ENCODE results near the gene CXCL13. TPM values are rescaled to one million over a fixed set of nuclear protein-coding genes. Genes with fewer than 3 reads are reported as not detected.
A peak's percentile ranks its signal among the peaks of the same experiment; 100 is the strongest.

The CXCL13 gene
- total RNA-seq, 1 donor from 2014 or later, result 87.2 TPM

GRCh38 chr4:77617203-77617602 lies 11.6 kb downstream of the CXCL13 start:
- Mint-ChIP-seq H3K27ac (no peak overlapping the region), H3K4me1 (ENCODE audit: low read depth) (peaks cover 26% of the 10 kb centered on the region), H3K27me3 (ENCODE audit: low read depth) (peaks cover 24% of the 10 kb centered on the region), H3K36me3 (ENCODE audit: low read depth) (no peaks in the 10 kb centered on the region), H3K9me3 (no peaks in the 10 kb centered on the region), H3K4me3 (ENCODE audit: low read depth) (no peak overlapping the region)
- intact Hi-C loops (cut with micrococcal nuclease), result no loop called here
- no peak for DNase-seq (ENCODE audit: low spot score)

GRCh38 chr4:77618383-77619241 lies 13.0 kb downstream of the CXCL13 start:
- H3K4me1 Mint-ChIP-seq (ENCODE audit: low read depth), result peaks cover 26% of the 10 kb centered on the region
- H3K4me3 Mint-ChIP-seq (ENCODE audit: low read depth), result no peak overlapping the region
- peaks cover 28% of the 10 kb centered on the region for H3K27me3 Mint-ChIP-seq (ENCODE audit: low read depth)
- no peaks in the 10 kb centered on the region for H3K36me3 Mint-ChIP-seq (ENCODE audit: low read depth)
- intact Hi-C loops (cut with micrococcal nuclease), result loop anchor here (1.0 to 2.0 kb wide), 5 partner anchors 17 to 252 kb away; no protein-coding TSS in a partner anchor
- DNase-seq (ENCODE audit: low spot score), result peak; percentile 30
- H3K27ac Mint-ChIP-seq, result no peak overlapping the region
- no peaks in the 10 kb centered on the region for H3K9me3 Mint-ChIP-seq

GRCh38 chr4:77619408-77619807 lies 13.8 kb downstream of the CXCL13 start:
- no peak for DNase-seq (ENCODE audit: low spot score)
- intact Hi-C loops (cut with micrococcal nuclease), result loop anchor here (2.0 kb wide), 2 partner anchors 33 to 253 kb away; no protein-coding TSS in a partner anchor
- Mint-ChIP-seq H3K36me3 (ENCODE audit: low read depth) (no peaks in the 10 kb centered on the region), H3K27ac (no peak overlapping the region), H3K4me3 (ENCODE audit: low read depth) (no peak overlapping the region), H3K9me3 (no peaks in the 10 kb centered on the region), H3K27me3 (ENCODE audit: low read depth) (peaks cover 28% of the 10 kb centered on the region), H3K4me1 (ENCODE audit: low read depth) (peaks cover 24% of the 10 kb centered on the region)

GRCh38 chr4:77621254-77621653 lies 15.6 kb downstream of the CXCL13 start:
- H3K4me3 Mint-ChIP-seq (ENCODE audit: low read depth), result no peak overlapping the region
- DNase-seq (ENCODE audit: low spot score), result no peak
- H3K27ac Mint-ChIP-seq, result no peak overlapping the region
- H3K9me3 Mint-ChIP-seq, result no peaks in the 10 kb centered on the region
- intact Hi-C loops (cut with micrococcal nuclease), result loop anchor here (10.0 kb wide), 1 partner anchor 244 kb away; the partner anchor contains the start of gene MRPL1
- peaks cover 28% of the 10 kb centered on the region for H3K27me3 Mint-ChIP-seq (ENCODE audit: low read depth)
- no peaks in the 10 kb centered on the region for H3K36me3 Mint-ChIP-seq (ENCODE audit: low read depth)
- H3K4me1 Mint-ChIP-seq (ENCODE audit: low read depth), result peaks cover 13% of the 10 kb centered on the region

- no peak for DNase-seq (ENCODE audit: low spot score)
- Mint-ChIP-seq H3K36me3 (ENCODE audit: low read depth) (no peaks in the 10 kb centered on the region), H3K4me3 (ENCODE audit: low read depth) (no peak overlapping the region), H3K27me3 (ENCODE audit: low read depth) (peaks cover 31% of the 10 kb centered on the region), H3K4me1 (ENCODE audit: low read depth) (peaks cover 10% of the 10 kb centered on the region), H3K9me3 (no peaks in the 10 kb centered on the region), H3K27ac (no peak overlapping the region)
- intact Hi-C loops (cut with micrococcal nuclease), result loop anchor here (10.0 kb wide), 1 partner anchor 242 kb away; the partner anchor contains the start of gene MRPL1
Measured at GRCh38 chr4:77623091-77623490, 17.5 kb downstream of the CXCL13 start.

- H3K4me1 Mint-ChIP-seq (ENCODE audit: low read depth), result peaks cover 3% of the 10 kb centered on the region
- intact Hi-C loops (cut with micrococcal nuclease), result loop anchor here (10.0 kb wide), 1 partner anchor 241 kb away; the partner anchor contains the start of gene MRPL1
Measured at GRCh38 chr4:77624213-77624612, 18.6 kb downstream of the CXCL13 start.

GRCh38 chr4:77625485-77625884 lies 19.9 kb downstream of the CXCL13 start:
- intact Hi-C loops (cut with micrococcal nuclease), result loop anchor here (10.0 kb wide), 1 partner anchor 239 kb away; the partner anchor contains the start of gene MRPL1
- H3K27ac Mint-ChIP-seq, result no peak overlapping the region
- no peak overlapping the region for H3K4me3 Mint-ChIP-seq (ENCODE audit: low read depth)
- DNase-seq (ENCODE audit: low spot score), result no peak
- no peaks in the 10 kb centered on the region for H3K9me3 Mint-ChIP-seq
- H3K36me3 Mint-ChIP-seq (ENCODE audit: low read depth), result no peaks in the 10 kb centered on the region
- peaks cover 18% of the 10 kb centered on the region for H3K27me3 Mint-ChIP-seq (ENCODE audit: low read depth)
- peaks cover 11% of the 10 kb centered on the region for H3K4me1 Mint-ChIP-seq (ENCODE audit: low read depth)

More at GRCh38 chr4:77624213-77624612, 18.6 kb downstream of the CXCL13 start:
- no peaks in the 10 kb centered on the region for H3K36me3 Mint-ChIP-seq (ENCODE audit: low read depth)
- H3K27me3 Mint-ChIP-seq (ENCODE audit: low read depth), result peaks cover 29% of the 10 kb centered on the region
- H3K27ac Mint-ChIP-seq, result no peak overlapping the region
- no peaks in the 10 kb centered on the region for H3K9me3 Mint-ChIP-seq
- no peak overlapping the region for H3K4me3 Mint-ChIP-seq (ENCODE audit: low read depth)
- no peak for DNase-seq (ENCODE audit: low spot score)

- peak overlapping the region; percentile 34 for H3K27ac Mint-ChIP-seq
- DNase-seq (ENCODE audit: low spot score), result no peak
- intact Hi-C loops (cut with micrococcal nuclease), result loop anchor here (1.0 to 10.0 kb wide), 2 partner anchors 190 to 235 kb away; partner anchors contain the start of gene MRPL1
- H3K4me3 Mint-ChIP-seq (ENCODE audit: low read depth), result no peak overlapping the region
- H3K36me3 Mint-ChIP-seq (ENCODE audit: low read depth), result no peaks in the 10 kb centered on the region
- no peaks in the 10 kb centered on the region for H3K9me3 Mint-ChIP-seq
- H3K27me3 Mint-ChIP-seq (ENCODE audit: low read depth), result peaks cover 2% of the 10 kb centered on the region
- H3K4me1 Mint-ChIP-seq (ENCODE audit: low read depth), result peaks cover 16% of the 10 kb centered on the region
Measured at GRCh38 chr4:77629885-77630284, 24.3 kb downstream of the CXCL13 start.

GRCh38 chr4:77631276-77631675 lies 25.7 kb downstream of the CXCL13 start:
- intact Hi-C loops (cut with micrococcal nuclease), result no loop called here
- Mint-ChIP-seq H3K4me1 (ENCODE audit: low read depth) (peaks cover 16% of the 10 kb centered on the region), H3K36me3 (ENCODE audit: low read depth) (no peaks in the 10 kb centered on the region), H3K4me3 (ENCODE audit: low read depth) (no peak overlapping the region), H3K27ac (no peak overlapping the region), H3K9me3 (no peaks in the 10 kb centered on the region), H3K27me3 (ENCODE audit: low read depth) (peaks cover 2% of the 10 kb centered on the region)
- no peak for DNase-seq (ENCODE audit: low spot score)

- intact Hi-C loops (cut with micrococcal nuclease), result no loop called here
- Mint-ChIP-seq H3K27me3 (ENCODE audit: low read depth) (peaks cover 7% of the 10 kb centered on the region), H3K27ac (no peak overlapping the region)
Measured at GRCh38 chr4:77634132-77634785, 28.6 kb downstream of the CXCL13 start.

GRCh38 chr4:77635246-77635645 lies 29.6 kb downstream of the CXCL13 start:
- H3K4me3 Mint-ChIP-seq (ENCODE audit: low read depth), result no peak overlapping the region
- intact Hi-C loops (cut with micrococcal nuclease), result no loop called here
- H3K36me3 Mint-ChIP-seq (ENCODE audit: low read depth), result no peaks in the 10 kb centered on the region

More at GRCh38 chr4:77634132-77634785, 28.6 kb downstream of the CXCL13 start:
- H3K9me3 Mint-ChIP-seq, result peaks cover 17% of the 10 kb centered on the region
- no peak for DNase-seq (ENCODE audit: low spot score)
- H3K36me3 Mint-ChIP-seq (ENCODE audit: low read depth), result no peaks in the 10 kb centered on the region
- peaks cover 16% of the 10 kb centered on the region for H3K4me1 Mint-ChIP-seq (ENCODE audit: low read depth)
- H3K4me3 Mint-ChIP-seq (ENCODE audit: low read depth), result no peak overlapping the region

GRCh38 chr4:77635876-77636275 lies 30.3 kb downstream of the CXCL13 start:
- H3K27ac Mint-ChIP-seq, result no peak overlapping the region
- H3K9me3 Mint-ChIP-seq, result peaks cover 17% of the 10 kb centered on the region
- peaks cover 3% of the 10 kb centered on the region for H3K4me1 Mint-ChIP-seq (ENCODE audit: low read depth)
- intact Hi-C loops (cut with micrococcal nuclease), result no loop called here
- no peak for DNase-seq (ENCODE audit: low spot score)
- H3K4me3 Mint-ChIP-seq (ENCODE audit: low read depth), result no peak overlapping the region
- peaks cover 9% of the 10 kb centered on the region for H3K27me3 Mint-ChIP-seq (ENCODE audit: low read depth)
- no peaks in the 10 kb centered on the region for H3K36me3 Mint-ChIP-seq (ENCODE audit: low read depth)

More at GRCh38 chr4:77635246-77635645, 29.6 kb downstream of the CXCL13 start:
- peaks cover 8% of the 10 kb centered on the region for H3K4me1 Mint-ChIP-seq (ENCODE audit: low read depth)
- H3K27ac Mint-ChIP-seq, result no peak overlapping the region
- H3K27me3 Mint-ChIP-seq (ENCODE audit: low read depth), result peaks cover 9% of the 10 kb centered on the region
- peaks cover 17% of the 10 kb centered on the region for H3K9me3 Mint-ChIP-seq
- DNase-seq (ENCODE audit: low spot score), result no peak

All from activated T-helper 2 cell treated with anti-CD3 and anti-CD28 coated beads, Interferon-gamma antibody, Interleukin-2, Interleukin-4, amounts not matched to agents 10 μg/mL and 5 μg/mL and 100 μg/mL, durations not matched to agents 14 hours and 24 hours and 36 hours (primary cell).